Spleen (tissue), 11 donors: ENCODE data around the gene C1QTNF9. TPM values are rescaled to one million over a fixed set of nuclear protein-coding genes. Genes with fewer than 3 reads are reported as not detected.

ENCODE experiments used
- DNase-seq: peaks from one replicate; pipeline ENCODE4 v3.0.0-alpha.2; 2020
- H3K27ac ChIP-seq, 8 donors: fragments of 200-600 bp; sonication (generic) in 7 of 8; 1 replicate in 4 of 8; 2 replicates in 4 of 8; pipeline versions ENCODE4 v1.5.0 to v1.8.0; 2016 to 2021; ENCODE audit warnings: inconsistent platforms in 4 of 8, mild to moderate bottlenecking in 4 of 8, moderate library complexity in 1 of 8
- H3K27me3 ChIP-seq, 7 donors: fragments of 200-600 bp; sonication (generic) in 6 of 7; replicated peaks in 1 of 7; 1 replicate in 4 of 7; 2 replicates in 3 of 7; pipeline versions ENCODE4 v1.5.0 to v1.8.0; 2016 to 2021; ENCODE audit warnings: inconsistent platforms in 3 of 7, mild to moderate bottlenecking in 1 of 7
- H3K36me3 ChIP-seq, 6 donors: fragments of 200-600 bp; sonication (generic) in 5 of 6; 1 replicate in 4 of 6; 2 replicates in 2 of 6; pipeline versions ENCODE4 v1.5.0 to v1.8.0; 2016 to 2021; ENCODE audit warnings: inconsistent platforms in 2 of 6
- H3K4me1 ChIP-seq, 6 donors: fragments of 200-600 bp; sonication (generic) in 5 of 6; 1 replicate in 3 of 6; 2 replicates in 3 of 6; pipeline versions ENCODE4 v1.5.0 to v1.8.0; 2016 to 2021; ENCODE audit warnings: inconsistent platforms in 3 of 6
- H3K4me3 ChIP-seq, 8 donors: fragments of 200-600 bp; sonication (generic) in 7 of 8; 1 replicate in 4 of 8; 2 replicates in 4 of 8; pipeline versions ENCODE4 v1.5.0 to v1.8.0; 2016 to 2021; ENCODE audit warnings: inconsistent platforms in 4 of 8, mild to moderate bottlenecking in 4 of 8, moderate library complexity in 2 of 8
- H3K9me3 ChIP-seq, 8 donors: fragments of 200-600 bp; sonication (generic) in 7 of 8; 1 replicate in 4 of 8; 2 replicates in 4 of 8; pipeline versions ENCODE4 v1.5.0 to v1.8.0; 2016 to 2021; ENCODE audit warnings: inconsistent platforms in 4 of 8
- POLR2A ChIP-seq, 3 donors: fragments of 450-650 bp; IDR thresholded peaks; one replicate each; pipeline ENCODE4 v1.5.1; 2017; ENCODE audit warnings: antibody characterized with exemption in 3 of 3, mild to moderate bottlenecking in 1 of 3
- POLR2AphosphoS5 ChIP-seq, 3 donors: sonication (generic); formaldehyde crosslinking; IDR thresholded peaks; one replicate each; pipeline ENCODE4 v1.5.1; 2017; ENCODE audit warnings: antibody characterized with exemption in 3 of 3
- WGBS, 5 donors: extraction: QIAGEN DNeasy Blood & Tissue Kit in 3 of 5; methylation state at CpG; one replicate each; pipeline versions ENCODE4 v1.1.5 to v1.1.7; 2013 to 2018; 5-methylcytosine and 5-hydroxymethylcytosine counted together
- intact Hi-C: fragments of 100-400 bp; cut with DNase I; formaldehyde crosslinking; loops from one replicate; pipeline ENCODE4 v1.15.0; 2023; ENCODE audit warnings: low total_unique reads
- polyA plus RNA-seq, 3 donors: library from polyadenylated mRNA; stranded (reverse); fragments of 200-250 nt; gene quantifications; one replicate each; pipeline ENCODE4 v1.2.1, GENCODE V29; 2013
- total RNA-seq, 7 donors: library from RNA; depleted of rRNA in 3 of 7; stranded (reverse); fragments of >200 nt in 3 of 7; fragmentation: NEBNext Ultra II Directional in 4 of 7; extraction: Animal tissue kit (Norgen Biotek cat#: 25700) in 4 of 7; gene quantifications; one replicate each; pipeline versions ENCODE4 v1.1.0 to v1.2.1, GENCODE V29; 2016 to 2021
- TF ChIP-seq, protein P1 (sequence below), 11 experiments: fragments of 200-600 bp in 7 of 11; fragments of 450-650 bp in 4 of 11; sonication (generic) in 4 of 11; IDR thresholded peaks in 8 of 11; conservative IDR thresholded peaks in 3 of 11; 1 replicate in 7 of 11; 2 replicates in 4 of 11; pipeline versions ENCODE4 v1.4.0 to v1.8.0; 2016 to 2021; ENCODE audit warnings: antibody characterized with exemption in 11 of 11, inconsistent platforms in 4 of 11, mild to moderate bottlenecking in 1 of 11
- donor health status: healthy with polysubstance abuse.
- donor health status: DM: no; HTN: no; CAD: no; lungs with moderate emphysema.
- donor health status: DM: no; HTN: no; CAD: no.
- donor health status: Bipolar disorder and iron deficiency.
- donor health status: healthy.
- donor health status: DM: no; HTN: no; CAD: no.
- donor health status: DM: yes; HTN: yes; CAD: no.

The C1QTNF9 gene
- total and polyA plus RNA-seq, 10 donors, result 0.15 to 0.72 (median 0.35) TPM; not detected in 5

DNA sequence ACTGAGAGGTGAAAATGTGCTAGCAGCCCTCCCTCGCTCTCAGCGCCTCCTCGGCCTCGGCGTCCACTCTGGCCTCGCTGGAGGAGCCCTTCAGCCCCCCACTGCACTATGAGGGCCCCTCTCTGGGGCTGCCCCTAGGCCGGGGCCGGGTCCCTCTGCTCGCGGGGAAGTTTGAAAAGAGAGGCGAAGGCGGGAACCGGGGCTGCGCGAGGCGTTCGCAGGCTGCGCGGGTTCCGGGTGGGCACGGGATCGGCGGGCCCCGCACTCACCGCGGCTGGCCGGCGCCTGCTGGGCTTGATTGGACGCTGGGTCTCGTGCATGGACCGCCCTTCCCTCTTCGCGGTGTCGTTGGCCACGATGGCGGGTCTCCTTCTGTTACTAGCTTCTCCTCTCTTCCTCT is 29.3 kb downstream of the C1QTNF9 start:
- Histone ChIP-seq H3K27me3 (peaks cover 0 to 10% (median 0%) of the 10 kb centered on the region in 7 donors), H3K36me3 (no peaks in the 10 kb centered on the region), H3K27ac (no peak overlapping the region), H3K4me1 (no peaks in the 10 kb centered on the region), H3K9me3 (peaks cover 0 to 11% (median 2%) of the 10 kb centered on the region in 8 donors), H3K4me3 (no peak overlapping the region)
- DNase-seq, result no peak
- intact Hi-C loops, result no loop called here
- 93 to 97% (median 95%) methylated on average over 29 to 36 of the region's 36 CpGs for WGBS, 5 donors
- TF ChIP-seq, protein P1, sequence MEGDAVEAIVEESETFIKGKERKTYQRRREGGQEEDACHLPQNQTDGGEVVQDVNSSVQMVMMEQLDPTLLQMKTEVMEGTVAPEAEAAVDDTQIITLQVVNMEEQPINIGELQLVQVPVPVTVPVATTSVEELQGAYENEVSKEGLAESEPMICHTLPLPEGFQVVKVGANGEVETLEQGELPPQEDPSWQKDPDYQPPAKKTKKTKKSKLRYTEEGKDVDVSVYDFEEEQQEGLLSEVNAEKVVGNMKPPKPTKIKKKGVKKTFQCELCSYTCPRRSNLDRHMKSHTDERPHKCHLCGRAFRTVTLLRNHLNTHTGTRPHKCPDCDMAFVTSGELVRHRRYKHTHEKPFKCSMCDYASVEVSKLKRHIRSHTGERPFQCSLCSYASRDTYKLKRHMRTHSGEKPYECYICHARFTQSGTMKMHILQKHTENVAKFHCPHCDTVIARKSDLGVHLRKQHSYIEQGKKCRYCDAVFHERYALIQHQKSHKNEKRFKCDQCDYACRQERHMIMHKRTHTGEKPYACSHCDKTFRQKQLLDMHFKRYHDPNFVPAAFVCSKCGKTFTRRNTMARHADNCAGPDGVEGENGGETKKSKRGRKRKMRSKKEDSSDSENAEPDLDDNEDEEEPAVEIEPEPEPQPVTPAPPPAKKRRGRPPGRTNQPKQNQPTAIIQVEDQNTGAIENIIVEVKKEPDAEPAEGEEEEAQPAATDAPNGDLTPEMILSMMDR (IDR thresholded peaks at IDR 0.05 in 8 of 11, conservative IDR thresholded peaks at IDR 0.05 in 3 of 11), result no peak
- TF ChIP-seq POLR2AphosphoS5 (IDR thresholded peaks at IDR 0.05) (no peak), POLR2A (IDR thresholded peaks at IDR 0.05) (no peak)

DNA sequence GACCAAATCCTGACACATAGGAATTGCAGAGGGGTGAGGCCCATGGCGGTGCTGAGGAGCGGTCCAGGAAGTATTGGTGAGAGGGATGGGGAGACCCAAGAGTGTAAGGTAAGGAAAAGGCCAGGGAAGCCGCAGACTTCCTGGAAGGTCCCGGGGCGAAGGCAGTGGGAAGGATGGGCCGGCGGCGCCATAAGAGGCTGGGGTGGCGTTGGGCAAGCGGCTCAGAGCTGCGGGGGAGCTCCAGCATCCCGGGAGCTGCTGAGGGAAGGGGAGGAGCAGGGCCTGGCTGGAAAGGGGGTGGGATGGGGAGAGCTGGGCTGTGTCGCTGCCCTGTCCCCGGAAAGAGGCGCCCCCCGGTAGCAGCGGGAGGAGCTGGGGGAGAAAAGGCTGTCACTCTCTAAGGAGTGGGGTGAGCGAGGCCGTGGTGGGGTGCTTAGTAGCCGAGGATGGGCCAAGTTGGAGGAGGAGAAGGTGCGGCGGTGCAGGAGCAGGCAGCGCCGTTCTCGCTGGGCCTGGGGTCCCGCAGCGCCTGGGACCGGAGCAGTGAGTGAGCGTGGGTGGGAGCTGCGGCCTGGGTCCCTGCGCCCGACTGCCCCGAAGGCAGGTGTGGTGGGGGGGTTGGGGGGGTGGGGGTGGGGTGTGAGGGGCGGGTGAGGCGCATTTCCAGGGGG is 30.7 kb downstream of the C1QTNF9 start:
- 64 to 87% (median 73%) methylated on average over 29 to 35 of the region's 35 CpGs for WGBS, 5 donors
- Histone ChIP-seq H3K27ac (no peak overlapping the region), H3K9me3 (peaks cover 0 to 11% (median 2%) of the 10 kb centered on the region in 8 donors), H3K27me3 (peaks cover 0 to 10% (median 0%) of the 10 kb centered on the region in 7 donors), H3K4me3 (no peak overlapping the region), H3K36me3 (no peaks in the 10 kb centered on the region), H3K4me1 (no peaks in the 10 kb centered on the region)
- intact Hi-C loops, result no loop called here
- DNase-seq, result no peak
- TF ChIP-seq, protein P1 (IDR thresholded peaks at IDR 0.05 in 8 of 11, conservative IDR thresholded peaks at IDR 0.05 in 3 of 11), result no peak
- TF ChIP-seq POLR2A (IDR thresholded peaks at IDR 0.05) (no peak), POLR2AphosphoS5 (IDR thresholded peaks at IDR 0.05) (no peak)

DNA sequence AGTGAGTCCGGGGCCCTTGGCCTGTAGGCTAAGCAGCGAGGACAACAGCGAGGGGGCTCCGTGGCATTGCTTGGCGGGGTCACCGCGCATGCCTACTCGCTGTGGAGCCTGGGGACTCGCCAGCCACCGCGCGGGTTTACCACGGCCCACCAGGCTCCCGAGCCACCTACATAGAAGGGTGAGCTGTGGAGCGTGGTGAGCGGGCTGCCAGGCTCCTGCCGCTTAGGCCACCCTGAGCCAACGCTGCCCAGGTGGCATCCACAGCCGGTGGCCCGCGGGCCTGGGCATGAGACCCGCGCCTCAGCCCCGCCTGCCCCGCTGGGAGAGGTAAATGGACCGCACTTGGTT is 31.2 kb downstream of the C1QTNF9 start:
- no peak for DNase-seq

DNA sequence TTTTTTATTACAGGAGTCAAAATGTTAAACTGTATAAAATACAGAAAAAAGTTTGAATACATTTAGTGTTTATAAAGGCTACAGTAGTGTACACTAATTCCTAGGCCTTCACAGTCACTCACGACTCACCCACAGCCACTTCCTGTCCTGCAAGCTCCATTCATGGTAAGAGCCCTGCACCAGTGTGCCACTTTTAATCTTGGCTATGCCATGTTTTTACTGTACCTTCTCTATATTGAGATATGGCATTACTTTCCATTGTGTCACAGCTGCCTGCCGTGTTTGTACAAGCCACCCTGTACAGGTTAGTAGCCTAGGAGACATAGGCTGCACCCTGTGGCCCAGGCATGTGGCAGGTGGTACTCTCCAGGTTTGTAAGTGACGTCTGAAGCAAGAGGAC is 32.1 kb downstream of the C1QTNF9 start:
- Histone ChIP-seq H3K36me3 (no peaks in the 10 kb centered on the region), H3K27ac (no peak overlapping the region), H3K4me1 (no peaks in the 10 kb centered on the region), H3K4me3 (no peak overlapping the region), H3K27me3 (peaks cover 0 to 10% (median 0%) of the 10 kb centered on the region in 7 donors), H3K9me3 (peaks cover 0 to 7% (median 2%) of the 10 kb centered on the region in 8 donors)
- DNase-seq, result no peak
- intact Hi-C loops, result no loop called here
- 66 to 70% (median 67%) methylated on average over 3 of the region's 3 CpGs for WGBS, 5 donors
- TF ChIP-seq POLR2AphosphoS5 (IDR thresholded peaks at IDR 0.05), result no peak
- TF ChIP-seq, protein P1 (IDR thresholded peaks at IDR 0.05 in 8 of 11, conservative IDR thresholded peaks at IDR 0.05 in 3 of 11), result no peak
- no peak for TF ChIP-seq POLR2A (IDR thresholded peaks at IDR 0.05)

More for the DNA sequence above, 31.2 kb downstream of the C1QTNF9 start:
- Histone ChIP-seq H3K4me3 (no peak overlapping the region), H3K4me1 (no peaks in the 10 kb centered on the region), H3K27ac (no peak overlapping the region), H3K27me3 (peaks cover 0 to 10% (median 0%) of the 10 kb centered on the region in 7 donors), H3K9me3 (peaks cover 0 to 11% (median 2%) of the 10 kb centered on the region in 8 donors), H3K36me3 (no peaks in the 10 kb centered on the region)
- intact Hi-C loops, result no loop called here
- 78 to 96% (median 86%) methylated on average over 16 to 26 of the region's 26 CpGs for WGBS, 5 donors
- TF ChIP-seq POLR2AphosphoS5 (IDR thresholded peaks at IDR 0.05) (no peak), POLR2A (IDR thresholded peaks at IDR 0.05) (no peak)
- TF ChIP-seq, protein P1 (IDR thresholded peaks at IDR 0.05 in 8 of 11, conservative IDR thresholded peaks at IDR 0.05 in 3 of 11), result no peak
